ENCODE results near the gene CABCOCO1. TPM values are rescaled to one million over a fixed set of nuclear protein-coding genes. Genes with fewer than 3 reads are reported as not detected.

Gene CABCOCO1
- total and polyA plus RNA-seq, 9 of the 15 experiments (the other 6 are each of a cell fraction or from before 2014, with no cell fraction given): 0.04 TPM; not detected in 8

DNA sequence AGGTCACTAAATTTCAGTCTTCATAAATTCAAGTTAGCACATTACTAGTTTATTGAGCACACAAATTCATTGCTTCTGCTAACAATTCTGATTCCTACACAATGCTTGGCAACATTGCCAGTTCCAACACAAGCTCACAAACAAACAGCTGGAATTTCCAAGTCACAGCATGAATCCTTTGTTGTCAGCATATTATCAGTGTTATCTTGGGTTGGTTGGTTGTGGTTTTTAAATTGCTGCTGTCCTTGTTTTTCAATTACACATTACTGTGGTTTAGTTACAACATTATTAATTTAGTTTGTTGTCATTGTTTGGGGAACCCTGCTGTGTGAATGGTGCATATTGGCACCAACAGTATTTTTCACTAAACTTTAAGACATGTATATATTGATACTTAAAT, 152.8 kb downstream of the CABCOCO1 start (continued):
- TF ChIP-seq, protein P1, sequence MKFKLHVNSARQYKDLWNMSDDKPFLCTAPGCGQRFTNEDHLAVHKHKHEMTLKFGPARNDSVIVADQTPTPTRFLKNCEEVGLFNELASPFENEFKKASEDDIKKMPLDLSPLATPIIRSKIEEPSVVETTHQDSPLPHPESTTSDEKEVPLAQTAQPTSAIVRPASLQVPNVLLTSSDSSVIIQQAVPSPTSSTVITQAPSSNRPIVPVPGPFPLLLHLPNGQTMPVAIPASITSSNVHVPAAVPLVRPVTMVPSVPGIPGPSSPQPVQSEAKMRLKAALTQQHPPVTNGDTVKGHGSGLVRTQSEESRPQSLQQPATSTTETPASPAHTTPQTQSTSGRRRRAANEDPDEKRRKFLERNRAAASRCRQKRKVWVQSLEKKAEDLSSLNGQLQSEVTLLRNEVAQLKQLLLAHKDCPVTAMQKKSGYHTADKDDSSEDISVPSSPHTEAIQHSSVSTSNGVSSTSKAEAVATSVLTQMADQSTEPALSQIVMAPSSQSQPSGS (CRISPR knock-in tag; IDR thresholded peaks at IDR 0.05): no peak
- TF ChIP-seq, protein P2, sequence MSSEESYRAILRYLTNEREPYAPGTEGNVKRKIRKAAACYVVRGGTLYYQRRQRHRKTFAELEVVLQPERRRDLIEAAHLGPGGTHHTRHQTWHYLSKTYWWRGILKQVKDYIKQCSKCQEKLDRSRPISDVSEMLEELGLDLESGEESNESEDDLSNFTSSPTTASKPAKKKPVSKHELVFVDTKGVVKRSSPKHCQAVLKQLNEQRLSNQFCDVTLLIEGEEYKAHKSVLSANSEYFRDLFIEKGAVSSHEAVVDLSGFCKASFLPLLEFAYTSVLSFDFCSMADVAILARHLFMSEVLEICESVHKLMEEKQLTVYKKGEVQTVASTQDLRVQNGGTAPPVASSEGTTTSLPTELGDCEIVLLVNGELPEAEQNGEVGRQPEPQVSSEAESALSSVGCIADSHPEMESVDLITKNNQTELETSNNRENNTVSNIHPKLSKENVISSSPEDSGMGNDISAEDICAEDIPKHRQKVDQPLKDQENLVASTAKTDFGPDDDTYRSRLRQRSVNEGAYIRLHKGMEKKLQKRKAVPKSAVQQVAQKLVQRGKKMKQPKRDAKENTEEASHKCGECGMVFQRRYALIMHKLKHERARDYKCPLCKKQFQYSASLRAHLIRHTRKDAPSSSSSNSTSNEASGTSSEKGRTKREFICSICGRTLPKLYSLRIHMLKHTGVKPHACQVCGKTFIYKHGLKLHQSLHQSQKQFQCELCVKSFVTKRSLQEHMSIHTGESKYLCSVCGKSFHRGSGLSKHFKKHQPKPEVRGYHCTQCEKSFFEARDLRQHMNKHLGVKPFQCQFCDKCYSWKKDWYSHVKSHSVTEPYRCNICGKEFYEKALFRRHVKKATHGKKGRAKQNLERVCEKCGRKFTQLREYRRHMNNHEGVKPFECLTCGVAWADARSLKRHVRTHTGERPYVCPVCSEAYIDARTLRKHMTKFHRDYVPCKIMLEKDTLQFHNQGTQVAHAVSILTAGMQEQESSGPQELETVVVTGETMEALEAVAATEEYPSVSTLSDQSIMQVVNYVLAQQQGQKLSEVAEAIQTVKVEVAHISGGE (CRISPR knock-in tag; IDR thresholded peaks at IDR 0.05): no peak
- TF ChIP-seq SETDB1 (IDR thresholded peaks at IDR 0.05; ENCODE audit: low read length) (no peak), ZNF217 (CRISPR knock-in tag; IDR thresholded peaks at IDR 0.05) (no peak), CREBBP (IDR thresholded peaks at IDR 0.05; ENCODE audit: low read depth, low read length) (no peak), NFATC3 (IDR thresholded peaks at IDR 0.05) (no peak), NBN (IDR thresholded peaks at IDR 0.05; ENCODE audit: low read depth) (no peak), IRF2 (CRISPR knock-in tag; IDR thresholded peaks at IDR 0.05) (no peak), ELF1 (tag; IDR thresholded peaks at IDR 0.05) (no peak), HCFC1 (IDR thresholded peaks at IDR 0.05; ENCODE audit: low read depth, low read length) (no peak), GTF2F1 (IDR thresholded peaks at IDR 0.05; ENCODE audit: low read depth, low read length) (no peak), SP2 (IDR thresholded peaks at IDR 0.05; ENCODE audit: extremely low read depth, low read depth, low read length, poor library complexity, severe bottlenecking) (no peak), RBM39 (optimal IDR thresholded peaks at IDR 0.05; ENCODE audit: low read depth, low read length) (no peak)
- TF ChIP-seq, protein P3, sequence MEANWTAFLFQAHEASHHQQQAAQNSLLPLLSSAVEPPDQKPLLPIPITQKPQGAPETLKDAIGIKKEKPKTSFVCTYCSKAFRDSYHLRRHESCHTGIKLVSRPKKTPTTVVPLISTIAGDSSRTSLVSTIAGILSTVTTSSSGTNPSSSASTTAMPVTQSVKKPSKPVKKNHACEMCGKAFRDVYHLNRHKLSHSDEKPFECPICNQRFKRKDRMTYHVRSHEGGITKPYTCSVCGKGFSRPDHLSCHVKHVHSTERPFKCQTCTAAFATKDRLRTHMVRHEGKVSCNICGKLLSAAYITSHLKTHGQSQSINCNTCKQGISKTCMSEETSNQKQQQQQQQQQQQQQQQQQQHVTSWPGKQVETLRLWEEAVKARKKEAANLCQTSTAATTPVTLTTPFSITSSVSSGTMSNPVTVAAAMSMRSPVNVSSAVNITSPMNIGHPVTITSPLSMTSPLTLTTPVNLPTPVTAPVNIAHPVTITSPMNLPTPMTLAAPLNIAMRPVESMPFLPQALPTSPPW (CRISPR knock-in tag; IDR thresholded peaks at IDR 0.05): no peak
- TF ChIP-seq, protein P4, sequence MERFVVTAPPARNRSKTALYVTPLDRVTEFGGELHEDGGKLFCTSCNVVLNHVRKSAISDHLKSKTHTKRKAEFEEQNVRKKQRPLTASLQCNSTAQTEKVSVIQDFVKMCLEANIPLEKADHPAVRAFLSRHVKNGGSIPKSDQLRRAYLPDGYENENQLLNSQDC (CRISPR knock-in tag; IDR thresholded peaks at IDR 0.05): no peak
- TF ChIP-seq, protein P5, sequence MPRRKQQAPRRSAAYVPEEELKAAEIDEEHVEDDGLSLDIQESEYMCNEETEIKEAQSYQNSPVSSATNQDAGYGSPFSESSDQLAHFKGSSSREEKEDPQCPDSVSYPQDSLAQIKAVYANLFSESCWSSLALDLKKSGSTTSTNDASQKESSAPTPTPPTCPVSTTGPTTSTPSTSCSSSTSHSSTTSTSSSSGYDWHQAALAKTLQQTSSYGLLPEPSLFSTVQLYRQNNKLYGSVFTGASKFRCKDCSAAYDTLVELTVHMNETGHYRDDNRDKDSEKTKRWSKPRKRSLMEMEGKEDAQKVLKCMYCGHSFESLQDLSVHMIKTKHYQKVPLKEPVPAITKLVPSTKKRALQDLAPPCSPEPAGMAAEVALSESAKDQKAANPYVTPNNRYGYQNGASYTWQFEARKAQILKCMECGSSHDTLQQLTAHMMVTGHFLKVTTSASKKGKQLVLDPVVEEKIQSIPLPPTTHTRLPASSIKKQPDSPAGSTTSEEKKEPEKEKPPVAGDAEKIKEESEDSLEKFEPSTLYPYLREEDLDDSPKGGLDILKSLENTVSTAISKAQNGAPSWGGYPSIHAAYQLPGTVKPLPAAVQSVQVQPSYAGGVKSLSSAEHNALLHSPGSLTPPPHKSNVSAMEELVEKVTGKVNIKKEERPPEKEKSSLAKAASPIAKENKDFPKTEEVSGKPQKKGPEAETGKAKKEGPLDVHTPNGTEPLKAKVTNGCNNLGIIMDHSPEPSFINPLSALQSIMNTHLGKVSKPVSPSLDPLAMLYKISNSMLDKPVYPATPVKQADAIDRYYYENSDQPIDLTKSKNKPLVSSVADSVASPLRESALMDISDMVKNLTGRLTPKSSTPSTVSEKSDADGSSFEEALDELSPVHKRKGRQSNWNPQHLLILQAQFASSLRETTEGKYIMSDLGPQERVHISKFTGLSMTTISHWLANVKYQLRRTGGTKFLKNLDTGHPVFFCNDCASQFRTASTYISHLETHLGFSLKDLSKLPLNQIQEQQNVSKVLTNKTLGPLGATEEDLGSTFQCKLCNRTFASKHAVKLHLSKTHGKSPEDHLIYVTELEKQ (CRISPR knock-in tag; IDR thresholded peaks at IDR 0.05): no peak

Measured in K562 (cell line).